GM12878 (cell line): ENCODE data around the gene PRSS36. TPM values are rescaled to one million over a fixed set of nuclear protein-coding genes. Genes with fewer than 3 reads are reported as not detected.
A peak's percentile ranks its signal among the peaks of the same experiment; 100 is the strongest.

ENCODE experiments used
- BMI1 ChIP-seq: fragments of 450-650 bp; IDR thresholded peaks from 2 replicates; pipeline ENCODE4 v1.6.1; 2016; ENCODE audit warnings: mild to moderate bottlenecking, moderate library complexity, borderline replicate concordance
- CEBPB ChIP-seq, 2 experiments: fragments of 150-350 bp in 1 of 2; IDR thresholded peaks; 2 replicates each; pipeline ENCODE4 v1.6.1; 2012 to 2014; ENCODE audit warnings: low read depth in 2 of 2, low read length in 2 of 2, borderline replicate concordance in 1 of 2, inconsistent platforms in 1 of 2
- CHD2 ChIP-seq: IDR thresholded peaks from 2 replicates; pipeline ENCODE4 v1.6.1; 2011; ENCODE audit warnings: low read depth, low read length, improper control_type of control experiment, borderline replicate concordance
- CHD4 ChIP-seq: fragments of 200-600 bp; sonication (generic); IDR thresholded peaks from 2 replicates; pipeline ENCODE4 v1.6.1; 2016; ENCODE audit warnings: mild to moderate bottlenecking
- HDGF ChIP-seq: fragments of 450-650 bp; IDR thresholded peaks from 2 replicates; pipeline ENCODE4 v1.6.1; 2016; ENCODE audit warnings: antibody characterized with exemption
- JUNB ChIP-seq: IDR thresholded peaks from 2 replicates; pipeline ENCODE4 v1.6.1; 2016; ENCODE audit warnings: antibody characterized with exemption, mild to moderate bottlenecking
- MTA2 ChIP-seq: fragments of 450-650 bp; IDR thresholded peaks from 2 replicates; pipeline ENCODE4 v1.6.1; 2016; ENCODE audit warnings: low read depth, mild to moderate bottlenecking, moderate library complexity
- NRF1 ChIP-seq: conservative IDR thresholded peaks from 2 replicates; pipeline ENCODE4 v1.6.1; 2011; ENCODE audit warnings: mild to moderate bottlenecking, low read depth, low read length, improper control_type of control experiment
- POLR2A ChIP-seq: IDR thresholded peaks from 2 replicates; pipeline ENCODE4 v1.6.1; 2011; ENCODE audit warnings: low read depth, mild to moderate bottlenecking, low read length
- POLR2AphosphoS2 ChIP-seq: IDR thresholded peaks from 2 replicates; pipeline ENCODE4 v1.6.1; 2011; ENCODE audit warnings: low read depth, mild to moderate bottlenecking, low read length, improper control_type of control experiment, moderate library complexity
- RAD21 ChIP-seq: IDR thresholded peaks from 2 replicates; pipeline ENCODE4 v1.6.1; 2011; ENCODE audit warnings: mild to moderate bottlenecking, low read depth, low read length, moderate library complexity; ENCODE audit not compliant: insufficient read depth
- RFX5 ChIP-seq: IDR thresholded peaks from 2 replicates; pipeline ENCODE4 v1.6.1; 2011; ENCODE audit warnings: low read depth, low read length, improper control_type of control experiment
- RUNX3 ChIP-seq: IDR thresholded peaks from 2 replicates; pipeline ENCODE4 v1.6.1; 2012; ENCODE audit warnings: low read length, inconsistent platforms
- SMC3 ChIP-seq: IDR thresholded peaks from 2 replicates; pipeline ENCODE4 v1.6.1; 2011; ENCODE audit warnings: low read length, improper control_type of control experiment, borderline replicate concordance
- TCF3 ChIP-seq: IDR thresholded peaks from 2 replicates; pipeline ENCODE4 v1.6.1; 2012; ENCODE audit warnings: low read depth, mild to moderate bottlenecking, low read length, borderline replicate concordance; ENCODE audit not compliant: insufficient read depth
- ZBTB33 ChIP-seq: fragments of 450-650 bp; IDR thresholded peaks from 2 replicates; pipeline ENCODE4 v1.6.1; 2017; ENCODE audit warnings: mild to moderate bottlenecking
- ZNF207 ChIP-seq: fragments of 450-650 bp; IDR thresholded peaks from 2 replicates; pipeline ENCODE4 v1.6.1; 2014; ENCODE audit warnings: antibody characterized with exemption, mild to moderate bottlenecking, borderline replicate concordance
- ZNF24 ChIP-seq: fragments of 450-650 bp; IDR thresholded peaks from 2 replicates; pipeline ENCODE4 v1.6.1; 2017; ENCODE audit warnings: antibody characterized with exemption, mild to moderate bottlenecking
- ZNF384 ChIP-seq: IDR thresholded peaks from 2 replicates; pipeline ENCODE4 v1.6.1; 2012; ENCODE audit warnings: low read depth, mild to moderate bottlenecking, low read length, improper control_type of control experiment, borderline replicate concordance
- ZNF687 ChIP-seq: fragments of 450-650 bp; IDR thresholded peaks from 2 replicates; pipeline ENCODE4 v1.6.1; 2017; ENCODE audit warnings: mild to moderate bottlenecking, moderate library complexity
- polyA plus RNA-seq, 11 experiments: library from polyadenylated mRNA; depleted of rRNA in 4 of 11; unstranded in 6 of 11; stranded (reverse) in 5 of 11; fragments of >200 nt; fragmentation: Nextera tagmentation in 4 of 11; fragmentation: Illumina TruSeq in 1 of 11; extraction: Ambion mirVana in 4 of 11; extraction: Trizol in 1 of 11; gene quantifications; 1 replicate in 1 of 11; 2 replicates in 10 of 11; pipeline versions ENCODE4 v1.2.1 to v1.2.3, GENCODE V29; 2011 to 2016; ENCODE audit warnings: inconsistent platforms in 2 of 11, missing spikeins in 2 of 11, low read depth in 1 of 11
- total RNA-seq, 4 experiments: library from RNA; depleted of rRNA in 3 of 4; stranded (reverse); fragments of >200 nt in 3 of 4; fragmentation: Illumina TruSeq in 1 of 4; extraction: Trizol in 1 of 4; gene quantifications; 2 replicates each; pipeline versions ENCODE4 v1.2.1 to v1.2.3, GENCODE V29; 2013 to 2021
- TF ChIP-seq, protein P1 (sequence below): fragments of 450-650 bp; IDR thresholded peaks from 2 replicates; pipeline ENCODE4 v1.6.1; 2016; ENCODE audit warnings: mild to moderate bottlenecking
- TF ChIP-seq, protein P2 (sequence below): fragments of 450-650 bp; IDR thresholded peaks from 2 replicates; pipeline ENCODE4 v1.6.1; 2017; ENCODE audit warnings: antibody characterized with exemption, mild to moderate bottlenecking, moderate library complexity

The PRSS36 gene
- total and polyA plus RNA-seq, 10 of the 15 experiments (the other 5 are each of a cell fraction or from before 2014, with no cell fraction given): 0.11 to 1.1 (median 0.17) TPM; not detected in 3

GRCh38 chr16:31105677-31106213 is 44.1 kb downstream of the PRSS36 start (continued):
- TF ChIP-seq ZNF384 (peak; percentile 50; the same call in 1 of the 2 replicates), RAD21 (peak; percentile 42), ZNF687 (peak; percentile 68), RFX5 (no peak), ZBTB33 (peak; percentile 80; the same call in 1 of the 2 replicates), CHD2 (no peak), HDGF (peak; percentile 31; the same call in 1 of the 2 replicates), ZNF24 (no peak), POLR2AphosphoS2 (no peak), RUNX3 (peak; percentile 32), ZNF207 (0 out of 2 replicates have a peak, but pooled peaks have one; percentile 27), MTA2 (peak; percentile 16; the same call in 1 of the 2 replicates), TCF3 (no peak), POLR2A (peak; percentile 79), CEBPB (IDR thresholded peaks at IDR 0.05; ENCODE audit: borderline replicate concordance in 1 of 2, low read depth in 2 of 2, low read length in 2 of 2) (no peak), BMI1 (no peak), CHD4 (no peak), SMC3 (peak; percentile 35; the same call in 1 of the 2 replicates), JUNB (no peak), NRF1 (no peak)
- TF ChIP-seq, protein P1, sequence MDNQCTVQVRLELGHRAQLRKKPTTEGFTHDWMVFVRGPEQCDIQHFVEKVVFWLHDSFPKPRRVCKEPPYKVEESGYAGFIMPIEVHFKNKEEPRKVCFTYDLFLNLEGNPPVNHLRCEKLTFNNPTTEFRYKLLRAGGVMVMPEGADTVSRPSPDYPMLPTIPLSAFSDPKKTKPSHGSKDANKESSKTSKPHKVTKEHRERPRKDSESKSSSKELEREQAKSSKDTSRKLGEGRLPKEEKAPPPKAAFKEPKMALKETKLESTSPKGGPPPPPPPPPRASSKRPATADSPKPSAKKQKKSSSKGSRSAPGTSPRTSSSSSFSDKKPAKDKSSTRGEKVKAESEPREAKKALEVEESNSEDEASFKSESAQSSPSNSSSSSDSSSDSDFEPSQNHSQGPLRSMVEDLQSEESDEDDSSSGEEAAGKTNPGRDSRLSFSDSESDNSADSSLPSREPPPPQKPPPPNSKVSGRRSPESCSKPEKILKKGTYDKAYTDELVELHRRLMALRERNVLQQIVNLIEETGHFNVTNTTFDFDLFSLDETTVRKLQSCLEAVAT: peak; percentile 87
- TF ChIP-seq, protein P2, sequence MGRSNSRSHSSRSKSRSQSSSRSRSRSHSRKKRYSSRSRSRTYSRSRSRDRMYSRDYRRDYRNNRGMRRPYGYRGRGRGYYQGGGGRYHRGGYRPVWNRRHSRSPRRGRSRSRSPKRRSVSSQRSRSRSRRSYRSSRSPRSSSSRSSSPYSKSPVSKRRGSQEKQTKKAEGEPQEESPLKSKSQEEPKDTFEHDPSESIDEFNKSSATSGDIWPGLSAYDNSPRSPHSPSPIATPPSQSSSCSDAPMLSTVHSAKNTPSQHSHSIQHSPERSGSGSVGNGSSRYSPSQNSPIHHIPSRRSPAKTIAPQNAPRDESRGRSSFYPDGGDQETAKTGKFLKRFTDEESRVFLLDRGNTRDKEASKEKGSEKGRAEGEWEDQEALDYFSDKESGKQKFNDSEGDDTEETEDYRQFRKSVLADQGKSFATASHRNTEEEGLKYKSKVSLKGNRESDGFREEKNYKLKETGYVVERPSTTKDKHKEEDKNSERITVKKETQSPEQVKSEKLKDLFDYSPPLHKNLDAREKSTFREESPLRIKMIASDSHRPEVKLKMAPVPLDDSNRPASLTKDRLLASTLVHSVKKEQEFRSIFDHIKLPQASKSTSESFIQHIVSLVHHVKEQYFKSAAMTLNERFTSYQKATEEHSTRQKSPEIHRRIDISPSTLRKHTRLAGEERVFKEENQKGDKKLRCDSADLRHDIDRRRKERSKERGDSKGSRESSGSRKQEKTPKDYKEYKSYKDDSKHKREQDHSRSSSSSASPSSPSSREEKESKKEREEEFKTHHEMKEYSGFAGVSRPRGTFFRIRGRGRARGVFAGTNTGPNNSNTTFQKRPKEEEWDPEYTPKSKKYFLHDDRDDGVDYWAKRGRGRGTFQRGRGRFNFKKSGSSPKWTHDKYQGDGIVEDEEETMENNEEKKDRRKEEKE: no peak
